ENCODE data around the gene RALGAPA1. TPM values are rescaled to one million over a fixed set of nuclear protein-coding genes. Genes with fewer than 3 reads are reported as not detected.
"Not testable (repeated sequence)": the region's sequence is repeated elsewhere in the genome, so short reads cannot be mapped to it uniquely, and the experiment has no call there.

The RALGAPA1 gene
- polyA plus RNA-seq, 4 donors = 35.9 to 45.1 (median 42.2) TPM

GRCh38 chr14:35822501-35822900 is 13.4 kb upstream of the RALGAPA1 start:
- DNase-seq (ENCODE audit: low read depth in 4 of 4, low spot score in 3 of 4) = no peak

- no peak for DNase-seq (ENCODE audit: low read depth in 4 of 4, low spot score in 3 of 4)
These were observed 12.7 kb upstream of the RALGAPA1 start for GRCh38 chr14:35821564-35822411.

- DNase-seq (ENCODE audit: low read depth in 4 of 4, low spot score in 3 of 4) = no peak
These were observed 10.8 kb upstream of the RALGAPA1 start for GRCh38 chr14:35819591-35820540.

GRCh38 chr14:35818346-35819115 is 9.4 kb upstream of the RALGAPA1 start:
- no peak for DNase-seq (ENCODE audit: low read depth in 4 of 4, low spot score in 3 of 4)

GRCh38 chr14:35814371-35815005 is 5.4 kb upstream of the RALGAPA1 start:
- no peak for DNase-seq (ENCODE audit: low read depth in 4 of 4, low spot score in 3 of 4)

GRCh38 chr14:35810963-35811362 is 1.9 kb upstream of the RALGAPA1 start:
- DNase-seq (ENCODE audit: low read depth in 4 of 4, low spot score in 3 of 4) = no peak

GRCh38 chr14:35809597-35809996 is 502 bp upstream of the RALGAPA1 start:
- no peak for DNase-seq (ENCODE audit: low read depth in 4 of 4, low spot score in 3 of 4)

- DNase-seq (ENCODE audit: low read depth in 4 of 4, low spot score in 3 of 4) = no peak
These were observed 938 bp downstream of the RALGAPA1 start for GRCh38 chr14:35808076-35808637.

- no peak for DNase-seq (ENCODE audit: low read depth in 4 of 4, low spot score in 3 of 4)
These were observed 1.7 kb downstream of the RALGAPA1 start for GRCh38 chr14:35807131-35807961.

GRCh38 chr14:35806006-35806907 is 2.8 kb downstream of the RALGAPA1 start:
- no peak for DNase-seq (ENCODE audit: low read depth in 4 of 4, low spot score in 3 of 4)

GRCh38 chr14:35797796-35798195 is 11.3 kb downstream of the RALGAPA1 start:
- no peak for DNase-seq (ENCODE audit: low read depth in 4 of 4, low spot score in 3 of 4)

GRCh38 chr14:35789651-35790050 is 19.4 kb downstream of the RALGAPA1 start:
- DNase-seq (ENCODE audit: low read depth in 4 of 4, low spot score in 3 of 4) = no peak

GRCh38 chr14:35786856-35787255 is 22.2 kb downstream of the RALGAPA1 start:
- DNase-seq (ENCODE audit: low read depth in 4 of 4, low spot score in 3 of 4) = no peak

- no peak for DNase-seq (ENCODE audit: low read depth in 4 of 4, low spot score in 3 of 4)
These were observed 25.4 kb downstream of the RALGAPA1 start for GRCh38 chr14:35783699-35784098.

- DNase-seq (ENCODE audit: low read depth in 4 of 4, low spot score in 3 of 4) = no peak
These were observed 29.7 kb downstream of the RALGAPA1 start for GRCh38 chr14:35779368-35779767.

GRCh38 chr14:35777550-35777949 is 31.5 kb downstream of the RALGAPA1 start:
- DNase-seq (ENCODE audit: low read depth in 4 of 4, low spot score in 3 of 4) = not testable (repeated sequence)

GRCh38 chr14:35776823-35777222 is 32.3 kb downstream of the RALGAPA1 start:
- no peak for DNase-seq (ENCODE audit: low read depth in 4 of 4, low spot score in 3 of 4)

- not testable (repeated sequence) for DNase-seq (ENCODE audit: low read depth in 4 of 4, low spot score in 3 of 4)
These were observed 33.0 kb downstream of the RALGAPA1 start for GRCh38 chr14:35776085-35776484.

Measured in right renal pelvis (tissue), 4 donors.